Uterus (tissue), 4 donors: ENCODE measurements around the gene SURF4. TPM values are rescaled to one million over a fixed set of nuclear protein-coding genes. Genes with fewer than 3 reads are reported as not detected.
A peak's percentile ranks its signal among the peaks of the same experiment; 100 is the strongest.

Experiments
- DNase-seq, 2 donors: peaks; one replicate each; pipeline ENCODE4 v3.0.0-alpha.2; 2019 to 2020
- H3K27ac ChIP-seq, 2 donors: fragments of 200-600 bp; sonication (generic); 1 replicate in 1 of 2; 2 replicates in 1 of 2; pipeline ENCODE4 v1.5.1; 2016 to 2018
- H3K27me3 ChIP-seq, 2 donors: fragments of 200-600 bp; sonication (generic); one replicate each; pipeline ENCODE4 v1.5.1; 2018 to 2019; ENCODE audit warnings: control low read depth in 1 of 2
- H3K36me3 ChIP-seq, 2 donors: fragments of 200-600 bp; sonication (generic); one replicate each; pipeline ENCODE4 v1.5.1; 2019; ENCODE audit warnings: control low read depth in 1 of 2
- H3K4me1 ChIP-seq, 2 donors: fragments of 200-600 bp; sonication (generic); one replicate each; pipeline ENCODE4 v1.5.1; 2018 to 2019; ENCODE audit warnings: control low read depth in 1 of 2
- H3K4me3 ChIP-seq, 2 donors: fragments of 200-600 bp; sonication (generic); 1 replicate in 1 of 2; 2 replicates in 1 of 2; pipeline ENCODE4 v1.5.1; 2018 to 2019; ENCODE audit warnings: mild to moderate bottlenecking in 1 of 2
- H3K9me3 ChIP-seq, 2 donors: fragments of 200-600 bp; sonication (generic); one replicate each; pipeline ENCODE4 v1.5.1; 2019; ENCODE audit warnings: control low read depth in 1 of 2
- CTCF ChIP-seq, 4 experiments: fragments of 200-600 bp in 2 of 4; fragments of 450-650 bp in 2 of 4; sonication (generic) in 2 of 4; IDR thresholded peaks; one replicate each; pipeline ENCODE4 v1.5.1; 2016 to 2019; ENCODE audit warnings: antibody characterized with exemption in 4 of 4, mild to moderate bottlenecking in 2 of 4, moderate library complexity in 1 of 4
- POLR2A ChIP-seq, 2 donors: fragments of 450-650 bp; IDR thresholded peaks; one replicate each; pipeline ENCODE4 v1.6.1; 2016; ENCODE audit warnings: antibody characterized with exemption in 2 of 2, mild to moderate bottlenecking in 1 of 2, moderate library complexity in 1 of 2
- intact Hi-C: fragments of 100-400 bp; cut with DNase I; formaldehyde crosslinking; loops from one replicate; pipeline ENCODE4 v1.15.1; 2023; ENCODE audit warnings: low total_unique reads
- total RNA-seq, 4 donors: library from RNA; depleted of rRNA in 3 of 4; stranded (reverse); fragments of >200 nt in 3 of 4; gene quantifications; one replicate each; pipeline versions ENCODE4 v1.1.0 to v1.2.4, GENCODE V29; 2014 to 2023
- donor health status: DM: yes; HTN: yes; CAD: no.

SURF4 gene
- total RNA-seq, 4 donors from 2014 or later = 74.7 to 262 (median 108) TPM

GRCh38 chr9:133404454-133405002 lies 28.7 kb upstream of the SURF4 start:
- no peaks in the 10 kb centered on the region for H3K36me3 ChIP-seq
- H3K4me3 ChIP-seq = no peak overlapping the region
- H3K27ac ChIP-seq = no peak overlapping the region
- no peaks in the 10 kb centered on the region for H3K27me3 ChIP-seq
- no peak for TF ChIP-seq POLR2A (IDR thresholded peaks at IDR 0.05)
- TF ChIP-seq CTCF (IDR thresholded peaks at IDR 0.05) = no peak
- DNase-seq = no peak
- H3K9me3 ChIP-seq = no peaks in the 10 kb centered on the region
- intact Hi-C loops = loop anchor here (5.0 kb wide), 1 partner anchor 83 kb away; no protein-coding TSS in a partner anchor
- H3K4me1 ChIP-seq = no peaks in the 10 kb centered on the region

- Histone ChIP-seq H3K27me3 (no peaks in the 10 kb centered on the region), H3K9me3 (no peaks in the 10 kb centered on the region), H3K27ac (no peak overlapping the region), H3K36me3 (no peaks in the 10 kb centered on the region), H3K4me3 (no peak overlapping the region), H3K4me1 (no peaks in the 10 kb centered on the region)
- intact Hi-C loops = no loop called here
- TF ChIP-seq POLR2A (IDR thresholded peaks at IDR 0.05) (no peak), CTCF (IDR thresholded peaks at IDR 0.05) (peak in 2 of 4 experiments; percentile 17 to 21)
- no peak for DNase-seq
Observed at GRCh38 chr9:133403766-133404453, 28.1 kb upstream of the SURF4 start.

GRCh38 chr9:133402689-133403088 lies 26.8 kb upstream of the SURF4 start:
- no peak for DNase-seq
- intact Hi-C loops = no loop called here
- no peak for TF ChIP-seq CTCF (IDR thresholded peaks at IDR 0.05)
- TF ChIP-seq POLR2A (IDR thresholded peaks at IDR 0.05) = no peak
- no peaks in the 10 kb centered on the region for H3K9me3 ChIP-seq
- no peaks in the 10 kb centered on the region for H3K4me1 ChIP-seq
- H3K4me3 ChIP-seq = no peak overlapping the region
- H3K27me3 ChIP-seq = no peaks in the 10 kb centered on the region
- no peaks in the 10 kb centered on the region for H3K36me3 ChIP-seq
- H3K27ac ChIP-seq = no peak overlapping the region

- Histone ChIP-seq H3K27ac (no peak overlapping the region), H3K4me3 (no peak overlapping the region), H3K9me3 (no peaks in the 10 kb centered on the region), H3K36me3 (no peaks in the 10 kb centered on the region), H3K27me3 (no peaks in the 10 kb centered on the region), H3K4me1 (no peaks in the 10 kb centered on the region)
- TF ChIP-seq CTCF (IDR thresholded peaks at IDR 0.05) (no peak), POLR2A (IDR thresholded peaks at IDR 0.05) (no peak)
- intact Hi-C loops = no loop called here
- no peak for DNase-seq
Observed at GRCh38 chr9:133401588-133401987, 25.7 kb upstream of the SURF4 start.

- TF ChIP-seq POLR2A (IDR thresholded peaks at IDR 0.05) (no peak), CTCF (IDR thresholded peaks at IDR 0.05) (no peak)
- no peaks in the 10 kb centered on the region for H3K4me1 ChIP-seq
- intact Hi-C loops = no loop called here
- H3K9me3 ChIP-seq = no peaks in the 10 kb centered on the region
- no peaks in the 10 kb centered on the region for H3K27me3 ChIP-seq
- H3K27ac ChIP-seq = no peak overlapping the region
- H3K4me3 ChIP-seq = no peak overlapping the region
- no peaks in the 10 kb centered on the region for H3K36me3 ChIP-seq
- no peak for DNase-seq
Observed at GRCh38 chr9:133400292-133400691, 24.4 kb upstream of the SURF4 start.
